Stimulated activated CD4-positive, alpha-beta T cell treated with anti-CD3 and anti-CD28 coated beads, Interleukin-1b, Interleukin-23, amount 100 ng/mL, for 48 hours (primary cell): ENCODE data around the gene GABBR2.
"Not testable (repeated sequence)": the region's sequence is repeated elsewhere in the genome, so short reads cannot be mapped to it uniquely, and the experiment has no call there.

Experiments used
- DNase-seq: peaks from one replicate; pipeline ENCODE4 v3.0.0-alpha.2; 2020

The GABBR2 gene

GRCh38 chr9:98591696-98592095 is 117.0 kb downstream of the GABBR2 start:
- no peak for DNase-seq

- DNase-seq = no peak
Observed at GRCh38 chr9:98590101-98590500, 118.6 kb downstream of the GABBR2 start.

GRCh38 chr9:98589102-98589501 is 119.6 kb downstream of the GABBR2 start:
- DNase-seq = no peak

GRCh38 chr9:98584853-98585438 is 123.8 kb downstream of the GABBR2 start:
- not testable (repeated sequence) for DNase-seq

GRCh38 chr9:98584059-98584458 is 124.7 kb downstream of the GABBR2 start:
- no peak for DNase-seq

GRCh38 chr9:98583417-98583816 is 125.3 kb downstream of the GABBR2 start:
- DNase-seq = no peak

GRCh38 chr9:98580956-98581355 is 127.8 kb downstream of the GABBR2 start:
- DNase-seq = no peak

GRCh38 chr9:98579700-98580099 is 129.0 kb downstream of the GABBR2 start:
- no peak for DNase-seq

- no peak for DNase-seq
Observed at GRCh38 chr9:98577446-98577845, 131.3 kb downstream of the GABBR2 start.

GRCh38 chr9:98576859-98577258 is 131.9 kb downstream of the GABBR2 start:
- DNase-seq = no peak

GRCh38 chr9:98576354-98576753 is 132.4 kb downstream of the GABBR2 start:
- DNase-seq = no peak

- DNase-seq = peak; percentile 29
Observed at GRCh38 chr9:98575379-98576346, 133.1 kb downstream of the GABBR2 start.

- DNase-seq = no peak
Observed at GRCh38 chr9:98573749-98574278, 134.9 kb downstream of the GABBR2 start.

GRCh38 chr9:98572796-98573195 is 135.9 kb downstream of the GABBR2 start:
- DNase-seq = no peak

- no peak for DNase-seq
Observed at GRCh38 chr9:98572054-98572627, 136.6 kb downstream of the GABBR2 start.

- DNase-seq = no peak
Observed at GRCh38 chr9:98571643-98572042, 137.1 kb downstream of the GABBR2 start.

- DNase-seq = no peak
Observed at GRCh38 chr9:98570663-98571440, 137.9 kb downstream of the GABBR2 start.

- DNase-seq = no peak
Observed at GRCh38 chr9:98570055-98570454, 138.7 kb downstream of the GABBR2 start.

GRCh38 chr9:98569491-98569890 is 139.2 kb downstream of the GABBR2 start:
- DNase-seq = no peak

GRCh38 chr9:98568909-98569469 is 139.7 kb downstream of the GABBR2 start:
- no peak for DNase-seq

- DNase-seq = no peak
Observed at GRCh38 chr9:98568234-98568908, 140.4 kb downstream of the GABBR2 start.
